NB4 (cell line): ENCODE results near the gene KIF24.
"Not testable (repeated sequence)": the region's sequence is repeated elsewhere in the genome, so short reads cannot be mapped to it uniquely, and the experiment has no call there.

ENCODE experiments used
- CTCF ChIP-seq: IDR thresholded peaks from one replicate; pipeline ENCODE4 v1.5.1; 2012; ENCODE audit warnings: low read depth, low read length
- MAX ChIP-seq: IDR thresholded peaks from 2 replicates; pipeline ENCODE4 v1.6.1; 2011; ENCODE audit warnings: low read depth, low read length
- MYC ChIP-seq: IDR thresholded peaks from 2 replicates; pipeline ENCODE4 v1.6.1; 2011; ENCODE audit warnings: low read depth, low read length
- POLR2A ChIP-seq: IDR thresholded peaks from 2 replicates; pipeline ENCODE4 v1.6.1; 2011; ENCODE audit warnings: mild to moderate bottlenecking; ENCODE audit not compliant: insufficient read length; ENCODE audit errors: extremely low read depth

GRCh38 chr9:34338079-34338478, 9.0 kb upstream of the KIF24 start:
- TF ChIP-seq CTCF, POLR2A, MAX, MYC: not testable (repeated sequence)
